Smooth muscle cell (in vitro differentiated cells): ENCODE results near the gene SIGLEC9. TPM values are rescaled to one million over a fixed set of nuclear protein-coding genes. Genes with fewer than 3 reads are reported as not detected.

Experiments used
- DNase-seq: peaks from one replicate; lab custom pipeline; 2025; ENCODE audit not compliant: unreplicated experiment; lab: John Stamatoyannopoulos, UW
- H2AFZ ChIP-seq: fragments of 200-600 bp; sonication (generic); 2 replicates; pipeline ENCODE4 v1.6.0; 2016; ENCODE audit warnings: antibody characterized with exemption, low read depth, mild to moderate bottlenecking
- H3F3A ChIP-seq: fragments of 200-600 bp; sonication (generic); 2 replicates; pipeline ENCODE4 v1.6.0; 2017; ENCODE audit warnings: antibody characterized with exemption, low read depth
- H3K27ac ChIP-seq: fragments of 200-600 bp; sonication (generic); 2 replicates; pipeline ENCODE4 v1.5.1; 2016; ENCODE audit warnings: low read depth, mild to moderate bottlenecking
- H3K27me3 ChIP-seq: fragments of 200-600 bp; sonication (generic); 2 replicates; pipeline ENCODE4 v1.6.1; 2016; ENCODE audit warnings: low read depth, mild to moderate bottlenecking
- H3K36me3 ChIP-seq: fragments of 200-600 bp; sonication (generic); 2 replicates; pipeline ENCODE4 v1.5.1; 2016; ENCODE audit warnings: low read depth
- H3K4me1 ChIP-seq: fragments of 200-600 bp; sonication (generic); 2 replicates; pipeline ENCODE4 v1.5.1; 2016; ENCODE audit warnings: low read depth
- H3K4me2 ChIP-seq: fragments of 200-600 bp; sonication (generic); 2 replicates; pipeline ENCODE4 v1.6.0; 2016; ENCODE audit warnings: mild to moderate bottlenecking
- H3K4me3 ChIP-seq: fragments of 200-600 bp; sonication (generic); 2 replicates; pipeline ENCODE4 v1.5.1; 2016; ENCODE audit warnings: mild to moderate bottlenecking
- H3K79me2 ChIP-seq: fragments of 200-600 bp; sonication (generic); 2 replicates; pipeline ENCODE4 v1.6.0; 2016; ENCODE audit warnings: low read depth, mild to moderate bottlenecking
- H3K9ac ChIP-seq: fragments of 200-600 bp; sonication (generic); 2 replicates; pipeline ENCODE4 v1.6.0; 2016; ENCODE audit warnings: low read depth
- H3K9me3 ChIP-seq: fragments of 200-600 bp; sonication (generic); replicated peaks from 2 replicates; pipeline ENCODE4 v1.5.1; 2016; ENCODE audit warnings: low read depth
- H4K20me1 ChIP-seq: fragments of 200-600 bp; sonication (generic); 2 replicates; pipeline ENCODE4 v1.6.0; 2016; ENCODE audit warnings: low read depth
- CTCF ChIP-seq: fragments of 200-600 bp; sonication (generic); IDR thresholded peaks from 2 replicates; pipeline ENCODE4 v1.5.1; 2017; ENCODE audit warnings: borderline replicate concordance, mild to moderate bottlenecking, antibody characterized with exemption; ENCODE audit not compliant: insufficient read depth, poor library complexity, severe bottlenecking
- WGBS: methylation state at CpG from one replicate; pipeline ENCODE4 v1.1.7; 2016; ENCODE audit warnings: low lambda C conversion rate; 5-methylcytosine and 5-hydroxymethylcytosine counted together
- polyA plus RNA-seq: library from polyadenylated mRNA; unstranded; fragments of >200 nt; fragmentation: Nextera tagmentation; extraction: Ambion mirVana; gene quantifications from 2 replicates; pipeline ENCODE4 v1.2.1, GENCODE V29; 2016
- total RNA-seq: library from RNA; depleted of rRNA; stranded (reverse); fragments of >200 nt; gene quantifications from 2 replicates; pipeline ENCODE4 v1.2.3, GENCODE V29; 2014

Gene SIGLEC9
- total and polyA plus RNA-seq, 2 experiments from 2014 or later: not detected

- H3K4me2 ChIP-seq: no peak overlapping the region
- H3K9me3 ChIP-seq: no peaks in the 10 kb centered on the region
- H3K9ac ChIP-seq: no peak overlapping the region
- no peaks in the 10 kb centered on the region for H4K20me1 ChIP-seq
- H3F3A ChIP-seq: no peaks in the 10 kb centered on the region
- DNase-seq: no peak
- no peaks in the 10 kb centered on the region for H3K27me3 ChIP-seq
- no peak overlapping the region for H3K4me3 ChIP-seq
- no peak for TF ChIP-seq CTCF
- no peaks in the 10 kb centered on the region for H3K4me1 ChIP-seq
- no peak overlapping the region for H2AFZ ChIP-seq
- H3K27ac ChIP-seq: no peak overlapping the region
- WGBS: 60% methylated on average over 4 of the region's 4 CpGs
- no peaks in the 10 kb centered on the region for H3K79me2 ChIP-seq
- H3K36me3 ChIP-seq: no peaks in the 10 kb centered on the region
These were observed 21.3 kb downstream of the SIGLEC9 start for GRCh38 chr19:51145916-51146493.

DNA sequence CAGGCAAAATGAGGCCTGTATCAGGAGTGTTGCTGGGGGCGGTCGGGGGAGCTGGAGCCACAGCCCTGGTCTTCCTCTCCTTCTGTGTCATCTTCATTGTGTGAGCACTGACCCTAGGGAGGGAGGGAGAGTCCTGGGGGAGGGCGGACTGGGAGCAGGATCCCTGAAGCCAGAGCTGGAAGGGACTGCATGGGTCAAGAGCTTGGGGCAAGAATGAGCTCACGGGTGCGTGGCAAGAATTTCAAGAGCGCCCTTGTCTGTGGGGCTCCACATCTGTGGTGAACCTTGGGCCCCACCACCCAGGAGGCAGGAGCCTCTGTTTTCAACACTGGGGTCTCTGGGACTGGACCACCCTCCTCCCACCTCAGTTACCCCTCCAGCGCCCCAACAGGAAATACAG lies 22.0 kb downstream of the SIGLEC9 start:
- H3K4me1 ChIP-seq: no peaks in the 10 kb centered on the region
- no peaks in the 10 kb centered on the region for H3K36me3 ChIP-seq
- no peaks in the 10 kb centered on the region for H3K9me3 ChIP-seq
- no peaks in the 10 kb centered on the region for H4K20me1 ChIP-seq
- H3F3A ChIP-seq: no peaks in the 10 kb centered on the region
- H3K9ac ChIP-seq: no peak overlapping the region
- TF ChIP-seq CTCF: no peak
- no peak overlapping the region for H3K4me2 ChIP-seq
- no peak for DNase-seq
- no peak overlapping the region for H3K4me3 ChIP-seq
- no peak overlapping the region for H3K27ac ChIP-seq
- no peaks in the 10 kb centered on the region for H3K27me3 ChIP-seq
- WGBS: 84% methylated on average over 4 of the region's 7 CpGs
- H3K79me2 ChIP-seq: no peaks in the 10 kb centered on the region
- no peak overlapping the region for H2AFZ ChIP-seq

DNA sequence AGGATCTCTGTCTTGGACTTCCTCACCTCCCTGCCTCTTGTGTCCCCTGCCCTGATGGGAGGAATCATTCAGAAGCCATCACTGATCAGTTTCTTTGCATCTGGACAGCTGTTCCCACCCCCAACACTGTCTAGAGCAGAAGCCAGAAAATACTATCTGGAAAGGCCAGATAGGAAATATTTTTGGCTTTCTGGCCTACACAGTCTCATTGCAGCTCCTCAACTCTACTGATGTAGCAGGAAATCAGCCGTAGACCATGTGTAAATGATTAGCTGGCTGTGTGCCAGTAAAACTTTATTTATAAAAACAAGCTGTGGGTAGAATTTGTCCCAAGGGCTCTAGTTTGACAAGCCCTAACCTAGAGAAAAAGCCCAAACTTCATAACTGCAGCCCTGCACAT lies 23.0 kb downstream of the SIGLEC9 start:
- WGBS: 60% methylated on average over 1 of the region's 1 CpG

More for the DNA sequence above, 23.0 kb downstream of the SIGLEC9 start:
- H3K9ac ChIP-seq: no peak overlapping the region
- H3K79me2 ChIP-seq: no peaks in the 10 kb centered on the region
- H3F3A ChIP-seq: no peaks in the 10 kb centered on the region
- no peak overlapping the region for H2AFZ ChIP-seq
- no peaks in the 10 kb centered on the region for H3K27me3 ChIP-seq
- H3K4me1 ChIP-seq: no peaks in the 10 kb centered on the region
- DNase-seq: no peak
- H3K27ac ChIP-seq: no peak overlapping the region
- no peak overlapping the region for H3K4me3 ChIP-seq
- no peak overlapping the region for H3K4me2 ChIP-seq
- no peak for TF ChIP-seq CTCF
- no peaks in the 10 kb centered on the region for H3K36me3 ChIP-seq
- no peaks in the 10 kb centered on the region for H3K9me3 ChIP-seq
- H4K20me1 ChIP-seq: no peaks in the 10 kb centered on the region
